SU-DHL-6 (cell line): ENCODE data around the gene CLNK.

Experiments used
- CTCF ChIP-seq: fragments of 200-600 bp; sonication (generic); IDR thresholded peaks from one replicate; pipeline ENCODE4 v1.5.1; 2017; ENCODE audit warnings: antibody characterized with exemption, mild to moderate bottlenecking, low read length, moderate library complexity; ENCODE audit not compliant: insufficient read depth, poor library complexity, severe bottlenecking
- EZH2phosphoT487 ChIP-seq: fragments of 200-600 bp; sonication (generic), shearing (Covaris generic); conservative IDR thresholded peaks from 2 replicates; pipeline ENCODE4 v1.6.1; 2018; ENCODE audit warnings: mild to moderate bottlenecking, antibody characterized with exemption, low read length, moderate library complexity, mixed read lengths

GRCh38 chr4:10619220-10619619, 65.3 kb downstream of the CLNK start:
- TF ChIP-seq EZH2phosphoT487 (no peak), CTCF (no peak)
